ENCODE results near the gene SCAMP1.

GRCh38 chr5:78495800-78496199 is 135.4 kb downstream of the SCAMP1 start:
- TF ChIP-seq CTCF (IDR thresholded peaks at IDR 0.05) (no peak), POLR2A (IDR thresholded peaks at IDR 0.05) (no peak)

All from uterus (tissue), 2 donors.